Nephron progenitor cell (in vitro differentiated cells): Measurements from ENCODE around the gene MAP7.
A peak's percentile ranks its signal among the peaks of the same experiment; 100 is the strongest.

Source experiments
- DNase-seq: peaks from one replicate; pipeline ENCODE4 v3.0.0; 2021
- H3K27ac Mint-ChIP-seq: 2 replicates; pipeline ENCODE4 v1.8.0; 2021; ENCODE audit warnings: mild to moderate bottlenecking, moderate library complexity, mixed read lengths
- H3K27me3 Mint-ChIP-seq: 2 replicates; pipeline ENCODE4 v1.8.0; 2021; ENCODE audit warnings: mild to moderate bottlenecking, low read depth, mixed read lengths; ENCODE audit not compliant: poor library complexity
- H3K36me3 Mint-ChIP-seq: 2 replicates; pipeline ENCODE4 v1.8.0; 2021; ENCODE audit warnings: low read depth, mixed read lengths
- H3K4me1 Mint-ChIP-seq: 2 replicates; pipeline ENCODE4 v1.8.0; 2021; ENCODE audit warnings: mixed read lengths
- H3K4me3 Mint-ChIP-seq: 2 replicates; pipeline ENCODE4 v1.8.0; 2021; ENCODE audit warnings: mild to moderate bottlenecking, moderate library complexity, mixed read lengths
- H3K9me3 Mint-ChIP-seq: 2 replicates; pipeline ENCODE4 v1.8.0; 2021; ENCODE audit warnings: mild to moderate bottlenecking, moderate library complexity, mixed read lengths
- TF ChIP-seq, protein P1 (sequence below): fragments of 200-600 bp; sonication (generic); IDR thresholded peaks from 2 replicates; pipeline ENCODE4 v1.5.0; 2021; ENCODE audit warnings: antibody characterized with exemption

MAP7 gene

DNA sequence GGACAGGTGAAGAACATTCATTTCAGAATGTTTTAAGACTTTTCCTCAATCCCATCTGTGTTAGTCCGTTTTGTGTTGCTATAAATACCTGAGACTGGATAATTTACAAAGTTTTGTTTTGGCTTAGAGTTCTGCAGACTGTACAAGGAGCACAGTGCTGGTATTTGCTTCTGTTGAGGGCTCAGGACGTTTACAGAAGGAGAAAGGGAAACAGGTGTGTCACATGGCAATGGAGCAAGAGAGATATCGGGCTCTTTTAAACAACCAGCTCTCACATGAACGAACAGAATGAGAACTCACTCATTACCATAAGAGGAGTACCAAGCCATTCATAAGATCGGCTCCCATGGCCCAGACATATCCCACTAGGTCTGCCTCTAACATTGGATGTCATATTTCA is 16.7 kb downstream of the MAP7 start:
- Mint-ChIP-seq H3K4me1 (peaks cover 5% of the 10 kb centered on the region), H3K4me3 (no peak overlapping the region), H3K27ac (no peak overlapping the region), H3K27me3 (peaks cover 9% of the 10 kb centered on the region), H3K36me3 (no peaks in the 10 kb centered on the region), H3K9me3 (no peaks in the 10 kb centered on the region)
- TF ChIP-seq, protein P1, sequence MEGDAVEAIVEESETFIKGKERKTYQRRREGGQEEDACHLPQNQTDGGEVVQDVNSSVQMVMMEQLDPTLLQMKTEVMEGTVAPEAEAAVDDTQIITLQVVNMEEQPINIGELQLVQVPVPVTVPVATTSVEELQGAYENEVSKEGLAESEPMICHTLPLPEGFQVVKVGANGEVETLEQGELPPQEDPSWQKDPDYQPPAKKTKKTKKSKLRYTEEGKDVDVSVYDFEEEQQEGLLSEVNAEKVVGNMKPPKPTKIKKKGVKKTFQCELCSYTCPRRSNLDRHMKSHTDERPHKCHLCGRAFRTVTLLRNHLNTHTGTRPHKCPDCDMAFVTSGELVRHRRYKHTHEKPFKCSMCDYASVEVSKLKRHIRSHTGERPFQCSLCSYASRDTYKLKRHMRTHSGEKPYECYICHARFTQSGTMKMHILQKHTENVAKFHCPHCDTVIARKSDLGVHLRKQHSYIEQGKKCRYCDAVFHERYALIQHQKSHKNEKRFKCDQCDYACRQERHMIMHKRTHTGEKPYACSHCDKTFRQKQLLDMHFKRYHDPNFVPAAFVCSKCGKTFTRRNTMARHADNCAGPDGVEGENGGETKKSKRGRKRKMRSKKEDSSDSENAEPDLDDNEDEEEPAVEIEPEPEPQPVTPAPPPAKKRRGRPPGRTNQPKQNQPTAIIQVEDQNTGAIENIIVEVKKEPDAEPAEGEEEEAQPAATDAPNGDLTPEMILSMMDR, result no peak
- DNase-seq, result no peak

DNA sequence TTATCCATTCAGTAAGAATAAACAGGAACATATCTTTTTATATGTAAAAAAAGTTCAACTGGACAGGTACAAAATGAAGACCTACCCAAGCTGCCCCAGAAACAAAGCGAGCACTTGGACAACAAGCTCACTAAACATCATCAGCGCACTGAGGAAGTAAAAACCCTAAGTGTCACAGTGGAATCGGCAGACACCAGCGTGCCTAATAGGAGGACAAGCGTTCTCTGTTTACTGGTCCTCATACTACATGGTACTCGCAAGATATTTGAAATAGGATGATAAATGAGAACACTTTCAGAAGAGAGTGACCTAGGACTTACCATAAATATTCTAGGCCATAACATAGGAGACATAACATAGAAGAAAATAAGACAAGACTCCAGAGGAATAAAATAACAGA is 18.2 kb downstream of the MAP7 start:
- no peak overlapping the region for H3K27ac Mint-ChIP-seq

DNA sequence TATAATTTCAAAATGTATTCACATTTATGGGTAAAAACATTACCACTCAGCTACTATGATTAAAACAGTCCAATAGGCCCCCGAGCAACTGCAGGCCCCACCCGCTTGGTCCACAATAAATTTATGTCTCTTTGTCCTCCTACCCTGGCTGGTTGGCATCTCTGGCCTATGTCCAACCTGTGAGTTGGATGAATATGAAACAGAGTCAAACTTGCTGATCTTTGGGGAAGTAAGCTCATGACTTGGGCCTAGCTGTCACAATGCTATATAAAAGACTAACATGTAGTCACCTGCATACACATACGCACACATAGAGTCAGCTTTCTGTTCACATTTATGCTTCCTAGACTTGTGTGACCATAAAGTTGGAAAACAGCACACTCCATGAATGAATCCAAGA is 20.5 kb downstream of the MAP7 start:
- Mint-ChIP-seq H3K36me3 (no peaks in the 10 kb centered on the region), H3K4me1 (peaks cover 37% of the 10 kb centered on the region), H3K27me3 (peaks cover 9% of the 10 kb centered on the region), H3K4me3 (no peak overlapping the region), H3K9me3 (no peaks in the 10 kb centered on the region), H3K27ac (no peak overlapping the region)
- TF ChIP-seq, protein P1, result no peak
- DNase-seq, result no peak

More for the DNA sequence above, 18.2 kb downstream of the MAP7 start:
- TF ChIP-seq, protein P1, result no peak
- DNase-seq, result no peak
- Mint-ChIP-seq H3K4me1 (peaks cover 15% of the 10 kb centered on the region), H3K9me3 (no peaks in the 10 kb centered on the region), H3K36me3 (no peaks in the 10 kb centered on the region), H3K27me3 (peaks cover 9% of the 10 kb centered on the region), H3K4me3 (no peak overlapping the region)

DNA sequence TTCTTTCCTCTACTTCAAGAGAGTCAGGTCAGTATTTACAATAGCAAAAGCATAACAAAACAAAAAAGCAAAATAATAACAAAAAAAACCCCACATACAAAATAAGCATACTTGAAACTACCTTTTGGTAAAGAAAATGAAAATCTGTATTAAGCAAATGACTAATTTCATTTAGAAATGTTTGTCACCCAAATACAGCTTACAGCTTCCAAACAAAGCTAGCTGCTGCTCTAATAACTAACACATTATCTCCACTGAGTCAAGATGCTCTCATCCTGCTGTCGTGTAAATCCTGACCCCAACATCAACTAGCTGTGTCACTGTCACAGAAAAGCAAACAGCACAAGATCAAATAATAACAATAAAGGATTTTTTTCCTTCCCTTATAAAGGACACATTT is 21.7 kb downstream of the MAP7 start:
- Mint-ChIP-seq H3K27ac (no peak overlapping the region), H3K4me3 (no peak overlapping the region), H3K27me3 (peaks cover 6% of the 10 kb centered on the region), H3K36me3 (no peaks in the 10 kb centered on the region), H3K9me3 (no peaks in the 10 kb centered on the region), H3K4me1 (peaks cover 37% of the 10 kb centered on the region)
- TF ChIP-seq, protein P1, result no peak
- no peak for DNase-seq

DNA sequence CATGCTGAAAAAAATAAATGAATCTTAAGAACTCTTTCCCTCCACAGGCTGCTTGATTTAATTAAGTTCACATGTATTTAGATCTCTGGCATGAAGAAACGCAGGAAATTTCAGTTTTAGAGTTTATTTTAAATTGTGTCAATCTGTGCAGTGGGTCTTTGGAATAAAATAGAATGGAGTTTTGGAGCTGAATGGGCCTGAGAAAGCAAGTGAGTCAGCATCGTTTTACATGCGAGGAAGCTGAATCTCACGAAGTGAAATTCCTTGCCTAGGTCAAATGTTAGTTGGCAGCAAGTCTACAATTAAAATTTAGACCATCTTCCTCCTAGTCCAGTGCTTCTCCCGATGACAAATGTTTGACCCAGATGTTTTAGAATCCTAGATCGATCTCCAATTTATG is 22.4 kb downstream of the MAP7 start:
- no peak for DNase-seq
- peaks cover 37% of the 10 kb centered on the region for H3K4me1 Mint-ChIP-seq
- H3K9me3 Mint-ChIP-seq, result no peaks in the 10 kb centered on the region
- TF ChIP-seq, protein P1, result no peak
- H3K27me3 Mint-ChIP-seq, result no peaks in the 10 kb centered on the region
- no peak overlapping the region for H3K4me3 Mint-ChIP-seq
- H3K36me3 Mint-ChIP-seq, result no peaks in the 10 kb centered on the region
- no peak overlapping the region for H3K27ac Mint-ChIP-seq

DNA sequence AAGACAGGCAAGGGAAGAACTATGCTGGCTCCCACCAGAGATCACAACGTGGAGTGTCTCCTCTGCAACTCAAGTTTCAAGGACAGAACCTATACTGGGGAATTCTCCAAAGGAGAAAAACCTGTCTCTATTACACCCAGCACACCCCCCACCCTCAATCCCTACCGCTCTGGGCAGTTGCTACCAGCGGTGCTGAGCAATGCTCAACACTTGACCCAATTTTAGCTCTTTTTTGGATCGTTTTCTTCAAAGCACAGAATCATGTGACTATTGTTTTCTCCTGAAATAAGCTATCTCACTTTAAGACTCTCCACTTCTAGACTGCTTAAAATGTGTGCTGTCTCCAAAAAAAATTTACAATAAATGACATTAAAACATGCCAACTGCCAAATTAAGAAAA is 23.3 kb downstream of the MAP7 start:
- Mint-ChIP-seq H3K9me3 (no peaks in the 10 kb centered on the region), H3K36me3 (no peaks in the 10 kb centered on the region), H3K4me1 (peaks cover 37% of the 10 kb centered on the region), H3K27ac (no peak overlapping the region), H3K4me3 (peak overlapping the region; percentile 13), H3K27me3 (peaks cover 5% of the 10 kb centered on the region)
- TF ChIP-seq, protein P1, result no peak
- no peak for DNase-seq
